Measurements from ENCODE around the gene DEGS2. TPM values are rescaled to one million over a fixed set of nuclear protein-coding genes. Genes with fewer than 3 reads are reported as not detected.
A peak's percentile ranks its signal among the peaks of the same experiment; 100 is the strongest.

The DEGS2 gene
- total RNA-seq, 1 experiment from 2014 or later, result 1.6 TPM

GRCh38 chr14:100124551-100125088 is 34.8 kb downstream of the DEGS2 start:
- ChIA-PET CTCF (interaction anchor here (0.6 to 2.4 kb wide), 6 partner anchors 11 to 454 kb away, joined by 3 to 7 read pairs (median 4); no protein-coding TSS in a partner anchor), POLR2A (no interaction called here)
- H3K27me3 Mint-ChIP-seq (ENCODE audit: low read depth), result no peaks in the 10 kb centered on the region
- no peaks in the 10 kb centered on the region for H3K4me1 Mint-ChIP-seq
- H3K9me3 Mint-ChIP-seq, result no peaks in the 10 kb centered on the region
- peak; percentile 15; the same call in 1 of the 2 replicates for ATAC-seq
- no peak overlapping the region for H3K27ac Mint-ChIP-seq
- no peak overlapping the region for H3K4me3 Mint-ChIP-seq
- no peak for TF ChIP-seq CREM (CRISPR knock-in tag; IDR thresholded peaks at IDR 0.05)
- no peak for TF ChIP-seq ZNF512 (CRISPR knock-in tag; IDR thresholded peaks at IDR 0.05; ENCODE audit: borderline replicate concordance)
- no peak for TF ChIP-seq TEAD1 (CRISPR knock-in tag; IDR thresholded peaks at IDR 0.05)
- TF ChIP-seq ZNF423 (CRISPR knock-in tag; IDR thresholded peaks at IDR 0.05), result no peak
- no peak for TF ChIP-seq FOXP1 (CRISPR knock-in tag; IDR thresholded peaks at IDR 0.05; ENCODE audit: borderline replicate concordance)
- no peak for TF ChIP-seq AR (CRISPR knock-in tag; IDR thresholded peaks at IDR 0.05)
- TF ChIP-seq E2F4 (CRISPR knock-in tag; IDR thresholded peaks at IDR 0.05; ENCODE audit: borderline replicate concordance, low read depth), result no peak
- TF ChIP-seq ESRRA (CRISPR knock-in tag; IDR thresholded peaks at IDR 0.05; ENCODE audit: borderline replicate concordance), result no peak
- no peak for TF ChIP-seq EMX1 (CRISPR knock-in tag; IDR thresholded peaks at IDR 0.05)
- TF ChIP-seq ATF1 (CRISPR knock-in tag; IDR thresholded peaks at IDR 0.05), result no peak
- TF ChIP-seq ZNF232 (CRISPR knock-in tag; IDR thresholded peaks at IDR 0.05), result no peak
- no peak for TF ChIP-seq ATF3 (CRISPR knock-in tag; conservative IDR thresholded peaks at IDR 0.05)
- no peaks in the 10 kb centered on the region for H3K36me3 Mint-ChIP-seq
- no peak for DNase-seq (ENCODE audit: low spot score)

GRCh38 chr14:100123618-100124017 is 35.8 kb downstream of the DEGS2 start:
- no peak overlapping the region for H3K4me3 Mint-ChIP-seq
- H3K9me3 Mint-ChIP-seq, result no peaks in the 10 kb centered on the region
- ChIA-PET CTCF (interaction anchor here (2.4 kb wide), 1 partner anchor 31 kb away, joined by 7 read pairs; no protein-coding TSS in a partner anchor), POLR2A (no interaction called here)
- no peak overlapping the region for H3K27ac Mint-ChIP-seq
- H3K27me3 Mint-ChIP-seq (ENCODE audit: low read depth), result no peaks in the 10 kb centered on the region
- no peaks in the 10 kb centered on the region for H3K4me1 Mint-ChIP-seq
- no peak for ATAC-seq
- TF ChIP-seq FOXJ3 (CRISPR knock-in tag; IDR thresholded peaks at IDR 0.05; ENCODE audit: borderline replicate concordance) (no peak), ZNF121 (CRISPR knock-in tag; IDR thresholded peaks at IDR 0.05) (no peak), E2F5 (CRISPR knock-in tag; IDR thresholded peaks at IDR 0.05) (no peak), ZNF281 (CRISPR knock-in tag; IDR thresholded peaks at IDR 0.05) (no peak), USF1 (CRISPR knock-in tag; IDR thresholded peaks at IDR 0.05) (no peak), NR2C2 (CRISPR knock-in tag; IDR thresholded peaks at IDR 0.05) (no peak)
- no peaks in the 10 kb centered on the region for H3K36me3 Mint-ChIP-seq
- DNase-seq (ENCODE audit: low spot score), result no peak

All from WTC11 (cell line).